Panc1 (cell line): ENCODE data around the gene ZNF586.

ENCODE experiments used
- TCF7L2 ChIP-seq: IDR thresholded peaks from 2 replicates; pipeline ENCODE4 v1.6.1; 2011; ENCODE audit warnings: mild to moderate bottlenecking, low read depth, low read length, inconsistent platforms
- TF ChIP-seq, protein P1 (sequence below): fragments of 450-650 bp; IDR thresholded peaks from 2 replicates; pipeline ENCODE4 v1.5.1; 2017; ENCODE audit warnings: mild to moderate bottlenecking

GRCh38 chr19:57815247-57816075 lies 46.0 kb downstream of the ZNF586 start:
- TF ChIP-seq, protein P1, sequence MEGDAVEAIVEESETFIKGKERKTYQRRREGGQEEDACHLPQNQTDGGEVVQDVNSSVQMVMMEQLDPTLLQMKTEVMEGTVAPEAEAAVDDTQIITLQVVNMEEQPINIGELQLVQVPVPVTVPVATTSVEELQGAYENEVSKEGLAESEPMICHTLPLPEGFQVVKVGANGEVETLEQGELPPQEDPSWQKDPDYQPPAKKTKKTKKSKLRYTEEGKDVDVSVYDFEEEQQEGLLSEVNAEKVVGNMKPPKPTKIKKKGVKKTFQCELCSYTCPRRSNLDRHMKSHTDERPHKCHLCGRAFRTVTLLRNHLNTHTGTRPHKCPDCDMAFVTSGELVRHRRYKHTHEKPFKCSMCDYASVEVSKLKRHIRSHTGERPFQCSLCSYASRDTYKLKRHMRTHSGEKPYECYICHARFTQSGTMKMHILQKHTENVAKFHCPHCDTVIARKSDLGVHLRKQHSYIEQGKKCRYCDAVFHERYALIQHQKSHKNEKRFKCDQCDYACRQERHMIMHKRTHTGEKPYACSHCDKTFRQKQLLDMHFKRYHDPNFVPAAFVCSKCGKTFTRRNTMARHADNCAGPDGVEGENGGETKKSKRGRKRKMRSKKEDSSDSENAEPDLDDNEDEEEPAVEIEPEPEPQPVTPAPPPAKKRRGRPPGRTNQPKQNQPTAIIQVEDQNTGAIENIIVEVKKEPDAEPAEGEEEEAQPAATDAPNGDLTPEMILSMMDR = no peak
- TF ChIP-seq TCF7L2 = no peak
